Measurements from ENCODE around the gene RNF215.

The RNF215 gene

GRCh38 chr22:30393885-30394284, 6.7 kb upstream of the RNF215 start:
- no peak for DNase-seq

GRCh38 chr22:30393322-30393680, 6.1 kb upstream of the RNF215 start:
- no peak for DNase-seq

GRCh38 chr22:30392661-30393321, 5.6 kb upstream of the RNF215 start:
- DNase-seq = no peak

- DNase-seq = peak; percentile 84 to 85
Observed at GRCh38 chr22:30390974-30391691, 3.9 kb upstream of the RNF215 start.

GRCh38 chr22:30386608-30386959, 627 bp downstream of the RNF215 start:
- no peak for DNase-seq

GRCh38 chr22:30385942-30386341, 1.3 kb downstream of the RNF215 start:
- no peak for DNase-seq

- DNase-seq = no peak
Observed at GRCh38 chr22:30383061-30383460, 4.2 kb downstream of the RNF215 start.

- no peak for DNase-seq
Observed at GRCh38 chr22:30382340-30382739, 4.9 kb downstream of the RNF215 start.

- no peak for DNase-seq
Observed at GRCh38 chr22:30381264-30381663, 5.9 kb downstream of the RNF215 start.

- DNase-seq = no peak
Observed at GRCh38 chr22:30380011-30380410, 7.2 kb downstream of the RNF215 start.

- DNase-seq = no peak
Observed at GRCh38 chr22:30375312-30375849, 11.8 kb downstream of the RNF215 start.

GRCh38 chr22:30373331-30374325, 13.6 kb downstream of the RNF215 start:
- DNase-seq = no peak

- peak in 1 of 2 donors; percentile 29 for DNase-seq
Observed at GRCh38 chr22:30372915-30373314, 14.3 kb downstream of the RNF215 start.

- no peak for DNase-seq
Observed at GRCh38 chr22:30371981-30372380, 15.2 kb downstream of the RNF215 start.

- no peak for DNase-seq
Observed at GRCh38 chr22:30371321-30371720, 15.9 kb downstream of the RNF215 start.

GRCh38 chr22:30370641-30371230, 16.5 kb downstream of the RNF215 start:
- DNase-seq = no peak

- DNase-seq = no peak
Observed at GRCh38 chr22:30368420-30368819, 18.8 kb downstream of the RNF215 start.

GRCh38 chr22:30365891-30366290, 21.3 kb downstream of the RNF215 start:
- no peak for DNase-seq

GRCh38 chr22:30362651-30363281, 24.4 kb downstream of the RNF215 start:
- no peak for DNase-seq

- DNase-seq = no peak
Observed at GRCh38 chr22:30361916-30362650, 25.1 kb downstream of the RNF215 start.

- no peak for DNase-seq
Observed at GRCh38 chr22:30358541-30358940, 28.7 kb downstream of the RNF215 start.
